HG02973 (cell line): Measurements from ENCODE around the gene IBA57.
"Not testable (repeated sequence)": the region's sequence is repeated elsewhere in the genome, so short reads cannot be mapped to it uniquely, and the experiment has no call there.

ENCODE experiments used
- ATAC-seq: cut with Tn5 transposase; IDR thresholded peaks from one replicate; pipeline ENCODE4 v1.9.1; 2021; ENCODE audit warnings: moderate library complexity; ENCODE audit not compliant: unreplicated experiment

Gene IBA57

DNA sequence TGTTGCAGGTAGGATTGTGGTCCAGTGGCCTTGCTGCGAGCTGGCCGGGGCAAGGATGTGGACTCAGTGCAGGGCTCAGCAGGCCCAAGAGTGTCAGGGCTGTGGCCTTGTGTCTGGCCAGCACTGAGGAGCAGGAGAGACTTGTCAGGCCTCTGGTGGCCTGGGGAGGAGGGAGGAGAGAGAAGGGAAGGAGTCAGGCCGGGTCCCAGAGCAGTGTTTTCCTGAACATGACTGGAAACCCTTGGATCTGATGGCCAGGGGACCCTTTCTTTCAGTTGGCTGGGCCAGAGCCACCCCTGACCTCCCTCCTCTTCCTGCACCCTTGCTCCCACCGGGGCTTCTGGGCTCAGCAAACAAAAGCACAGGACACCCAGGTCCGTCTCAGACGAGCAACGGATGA is 5.1 kb downstream of the IBA57 start:
- ATAC-seq: no peak

DNA sequence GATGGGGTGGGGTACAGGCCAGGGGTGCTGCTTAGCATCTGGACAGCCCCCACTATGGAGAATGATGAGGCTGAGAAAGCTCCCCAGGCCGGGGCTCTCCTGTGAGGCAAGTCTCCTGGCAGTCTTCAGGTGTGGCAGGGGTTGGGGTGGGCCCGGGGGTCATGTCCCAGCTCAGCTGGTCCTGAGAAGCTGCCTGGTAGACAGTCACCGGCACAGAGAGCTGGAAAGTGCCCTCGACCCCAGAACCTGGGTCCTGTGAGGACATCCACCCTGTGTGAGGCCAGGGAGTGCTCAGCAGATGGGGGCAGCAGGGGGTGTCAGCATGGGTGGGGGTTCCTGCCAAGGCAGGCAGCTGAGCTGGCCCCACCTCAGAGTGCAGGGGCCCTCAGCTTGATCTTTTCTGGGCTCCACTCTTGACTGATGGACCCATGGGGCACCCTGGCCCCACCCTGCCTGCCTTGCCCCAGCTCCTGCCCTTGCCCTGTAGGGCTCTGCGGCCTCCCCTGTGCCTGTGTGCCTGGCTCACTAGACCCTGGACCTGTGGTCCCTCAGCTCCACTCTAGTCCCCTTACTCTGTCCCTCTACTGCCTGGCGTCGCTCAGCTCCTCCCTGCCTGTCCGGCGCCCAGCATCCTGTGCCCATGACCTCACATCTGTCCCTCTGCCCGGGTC is 5.8 kb downstream of the IBA57 start:
- no peak for ATAC-seq

- no peak for ATAC-seq
Observed at GRCh38 chr1:228172591-228173527, 7.3 kb downstream of the IBA57 start.

DNA sequence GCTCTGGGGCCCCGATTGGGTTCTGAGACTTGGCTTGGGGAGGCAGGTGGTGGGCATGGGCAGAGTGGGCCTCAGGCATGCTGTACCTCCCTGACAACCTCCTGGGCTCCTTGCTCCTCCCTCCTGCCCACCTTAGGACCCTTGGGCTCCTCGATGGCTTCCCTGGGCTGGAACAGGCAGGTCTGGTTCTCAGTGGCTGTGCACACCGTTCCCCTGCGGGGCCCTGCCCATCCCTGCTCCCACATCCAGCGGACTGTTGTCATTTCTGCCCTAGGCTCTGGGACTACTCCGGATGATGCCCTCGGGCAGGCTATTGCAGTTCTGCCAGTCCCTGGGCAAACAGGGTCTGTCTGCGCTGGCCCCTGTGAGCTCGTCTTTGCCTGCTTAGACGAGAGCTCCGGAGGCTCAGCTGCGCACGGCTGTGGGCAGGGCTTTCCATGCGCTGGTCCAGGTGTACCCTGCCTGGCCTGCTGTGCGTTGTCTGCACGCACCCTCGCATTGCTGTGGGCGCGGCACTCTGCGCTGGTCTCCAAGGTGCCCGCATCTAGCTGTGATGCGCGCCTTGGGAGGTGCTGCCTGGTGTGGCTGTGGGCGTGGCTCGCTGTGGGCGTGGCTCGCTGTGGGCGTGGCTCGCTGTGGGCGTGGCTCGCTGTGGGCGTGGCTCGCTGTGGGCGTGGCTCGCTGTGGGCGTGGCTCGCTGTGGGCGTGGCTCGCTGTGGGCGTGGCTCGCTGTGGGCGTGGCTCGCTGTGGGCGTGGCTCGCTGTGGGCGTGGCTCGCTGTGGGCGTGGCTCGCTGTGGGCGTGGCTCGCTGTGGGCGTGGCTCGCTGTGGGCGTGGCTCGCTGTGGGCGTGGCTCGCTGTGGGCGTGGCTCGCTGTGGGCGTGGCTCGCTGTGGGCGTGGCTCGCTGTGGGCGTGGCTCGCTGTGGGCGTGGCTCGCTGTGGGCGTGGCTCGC is 8.2 kb downstream of the IBA57 start:
- ATAC-seq: not testable (repeated sequence)

- ATAC-seq: no peak
Observed at GRCh38 chr1:228174482-228175315, 9.1 kb downstream of the IBA57 start.

DNA sequence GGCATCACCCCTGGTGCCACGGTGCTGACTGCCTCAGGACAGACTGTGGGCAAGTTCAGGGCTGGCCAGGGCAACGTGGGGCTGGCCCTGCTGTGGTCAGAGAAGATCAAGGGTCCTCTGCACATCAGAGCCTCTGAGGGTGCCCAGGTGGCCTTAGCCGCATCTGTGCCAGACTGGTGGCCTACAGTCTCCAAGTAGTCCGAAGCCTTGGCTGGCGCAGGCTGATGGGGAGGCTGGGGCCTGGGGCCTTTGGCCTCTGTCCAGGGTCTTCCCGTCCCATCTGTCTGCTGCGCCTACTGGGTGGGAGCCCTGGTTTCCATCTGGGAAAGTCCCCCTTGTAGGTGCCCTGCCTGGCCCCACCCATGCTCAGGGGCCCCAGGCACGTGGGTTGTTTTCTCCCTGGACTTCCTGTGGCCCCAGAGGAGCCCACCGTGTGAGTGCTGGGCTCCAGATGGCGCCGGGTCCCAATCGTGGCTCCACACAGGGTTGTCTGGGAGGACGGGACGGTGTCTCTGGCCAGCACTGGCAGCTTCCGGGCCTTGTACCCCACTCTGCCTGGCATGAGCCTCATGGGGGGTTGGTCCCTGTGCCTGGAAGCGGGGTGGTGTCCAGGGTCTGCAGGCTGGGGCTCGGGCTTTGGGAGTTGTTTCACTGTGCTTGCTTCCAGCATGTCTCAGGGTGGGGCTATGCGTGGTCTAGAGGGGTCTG is 9.9 kb downstream of the IBA57 start:
- ATAC-seq: no peak

GRCh38 chr1:228176024-228176395 is 10.4 kb downstream of the IBA57 start:
- no peak for ATAC-seq

DNA sequence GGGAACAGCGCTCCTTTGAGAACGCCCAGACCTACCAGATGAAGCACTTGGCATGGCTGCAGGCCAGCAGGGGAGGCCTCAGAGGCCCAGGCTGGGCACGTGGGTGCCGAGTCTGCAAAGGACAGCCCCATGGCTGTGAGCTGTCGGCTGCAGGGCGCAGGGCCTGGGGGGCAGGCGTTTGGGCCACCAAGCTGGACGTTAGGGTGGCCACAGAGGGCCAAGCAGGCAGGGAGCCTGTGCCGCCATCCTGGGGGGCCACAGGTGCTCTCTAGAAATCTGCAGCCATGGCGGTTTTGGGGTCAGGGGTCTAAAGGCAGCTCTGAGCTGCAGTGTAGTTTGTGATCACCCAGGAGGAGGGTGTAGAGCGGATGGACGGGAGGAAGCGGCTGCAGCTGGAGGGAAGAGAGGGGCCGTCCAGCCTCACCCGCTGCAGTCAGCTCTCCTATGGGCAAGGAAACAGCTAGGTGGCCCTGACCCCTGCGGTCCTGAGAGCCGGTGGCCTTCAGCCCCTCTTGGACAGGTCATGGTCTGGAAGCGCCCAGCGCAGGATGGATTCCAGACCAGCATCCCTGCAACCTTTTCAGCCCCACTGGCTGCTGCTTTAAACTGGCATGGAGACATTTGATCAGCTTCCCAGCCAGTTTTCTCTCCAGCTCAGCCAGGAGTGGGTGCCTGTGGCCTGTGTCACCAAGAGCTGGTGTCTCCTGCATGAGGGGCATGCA is 11.0 kb downstream of the IBA57 start:
- ATAC-seq: no peak

GRCh38 chr1:228177183-228177475 is 11.5 kb downstream of the IBA57 start:
- no peak for ATAC-seq

GRCh38 chr1:228177721-228178710 is 12.4 kb downstream of the IBA57 start:
- ATAC-seq: no peak

GRCh38 chr1:228178737-228179684 is 13.4 kb downstream of the IBA57 start:
- no peak for ATAC-seq

GRCh38 chr1:228180271-228180958 is 14.8 kb downstream of the IBA57 start:
- no peak for ATAC-seq

DNA sequence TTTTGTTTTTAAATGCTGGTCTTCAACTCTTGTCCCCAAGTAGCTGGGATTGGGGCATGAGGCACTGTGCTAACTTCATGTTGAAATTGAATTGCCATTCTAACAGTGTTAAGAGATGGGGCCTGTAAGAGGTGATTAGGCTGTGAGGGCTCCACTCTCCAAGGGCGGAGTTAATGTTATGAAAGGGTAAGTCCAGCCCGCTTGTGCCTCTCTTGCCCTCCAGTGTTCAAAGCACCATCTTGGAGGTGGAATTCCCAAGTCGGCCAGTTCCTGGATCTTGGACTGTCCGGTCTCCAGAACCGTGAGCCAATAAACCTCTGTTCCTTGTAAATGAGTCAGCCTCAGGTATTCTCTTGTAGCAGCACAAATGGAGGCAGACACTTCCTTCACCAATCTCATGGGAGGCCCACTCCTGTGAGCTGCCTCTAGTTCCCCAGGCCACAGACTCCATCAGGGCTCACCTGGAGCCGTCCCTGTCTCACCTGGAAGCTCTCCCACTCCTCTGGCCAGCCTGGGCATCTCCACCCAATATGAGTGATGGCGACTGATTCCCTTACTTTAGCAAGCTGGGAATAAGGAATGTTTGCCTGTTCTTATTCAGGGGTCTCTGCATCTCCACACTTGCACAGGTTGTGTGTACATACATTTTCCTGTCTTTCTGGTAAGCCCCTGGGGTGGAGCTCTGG is 15.5 kb downstream of the IBA57 start:
- no peak for ATAC-seq

DNA sequence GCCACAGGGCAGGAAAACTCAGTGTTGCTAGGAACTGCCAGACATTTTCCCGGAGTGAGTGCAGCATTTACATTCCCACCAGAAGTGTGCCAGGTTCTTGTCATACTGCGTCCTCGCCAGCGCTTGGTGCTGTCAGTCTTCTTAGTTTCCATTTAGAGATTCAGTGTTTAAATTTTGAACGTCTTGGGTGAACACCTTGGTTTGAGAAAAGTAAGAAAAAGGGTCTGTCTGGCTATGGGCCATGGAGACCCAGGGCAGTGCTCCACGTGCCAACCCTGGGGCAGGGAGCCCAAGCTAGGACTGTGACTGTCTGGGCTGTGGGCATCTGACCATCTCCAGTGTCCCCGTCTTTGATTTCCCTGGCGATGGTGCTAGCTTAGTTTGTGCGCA is 16.0 kb downstream of the IBA57 start:
- ATAC-seq: no peak

GRCh38 chr1:228182296-228183030 is 16.9 kb downstream of the IBA57 start:
- no peak for ATAC-seq
